ENCODE results near the gene RANGAP1.
A peak's percentile ranks its signal among the peaks of the same experiment; 100 is the strongest.

Gene RANGAP1

DNA sequence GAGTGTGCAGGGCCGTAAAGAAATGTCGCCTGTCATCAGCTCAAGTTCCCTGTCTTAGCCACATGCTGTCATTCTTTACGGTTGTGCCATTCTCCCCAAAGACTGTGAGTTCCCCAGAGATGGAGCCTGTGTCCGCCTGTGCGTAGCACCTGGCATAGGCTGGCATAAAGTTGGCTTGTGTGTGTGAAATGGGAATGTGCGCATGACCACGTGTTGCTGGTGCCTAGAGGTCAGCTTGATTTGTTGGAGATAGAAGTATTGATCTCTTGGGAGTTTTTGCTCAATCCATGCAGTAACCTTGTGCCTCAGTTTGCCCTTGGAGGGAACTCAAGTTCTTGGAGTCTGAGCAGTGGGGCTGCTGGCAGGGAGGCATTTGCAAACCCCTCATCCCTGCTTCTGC, 54.6 kb downstream of the RANGAP1 start:
- H2BK15ac ChIP-seq (ENCODE audit: low read depth, poor library complexity, severe bottlenecking), result no peak overlapping the region
- no peak overlapping the region for H2BK5ac ChIP-seq (ENCODE audit: low read depth, low read length, poor library complexity, severe bottlenecking)
- H4K91ac ChIP-seq (ENCODE audit: low read length), result no peak overlapping the region
- H2AK5ac ChIP-seq (ENCODE audit: low read length, severe bottlenecking), result no peak overlapping the region
- no peak for DNase-seq
- H3K18ac ChIP-seq (ENCODE audit: low read depth in 1 of 2, low read length in 2 of 2), result no peak overlapping the region
- no peak overlapping the region for H3K14ac ChIP-seq (ENCODE audit: low read length in 2 of 2)
- H2AFZ ChIP-seq (ENCODE audit: low read depth, low read length), result no peak overlapping the region
- no peaks in the 10 kb centered on the region for H3K79me1 ChIP-seq (replicated peaks; ENCODE audit: low read length, poor library complexity, severe bottlenecking)
- H3K9ac ChIP-seq (ENCODE audit: low read length), result no peak overlapping the region
- no peak overlapping the region for H3K23ac ChIP-seq (ENCODE audit: low read length in 2 of 2)
- no peak overlapping the region for H3K4ac ChIP-seq (ENCODE audit: low read depth in 1 of 2, low read length in 2 of 2)
- H3K36me3 ChIP-seq (ENCODE audit: control insufficient read depth in 1 of 2, insufficient read depth in 2 of 2, low read depth in 1 of 2, low read length in 2 of 2), result peaks cover 41 to 44% of the 10 kb centered on the region in 2 experiments
- no peak overlapping the region for H2BK12ac ChIP-seq (ENCODE audit: low read length in 2 of 2)
- no peaks in the 10 kb centered on the region for H3K9me3 ChIP-seq (ENCODE audit: control insufficient read depth, low read length)
- no peak overlapping the region for H4K8ac ChIP-seq (ENCODE audit: low read length)
- no peak overlapping the region for H3K4me3 ChIP-seq (ENCODE audit: insufficient read depth in 1 of 2, low read depth in 1 of 2, low read length in 2 of 2)
- no peaks in the 10 kb centered on the region for H3K4me1 ChIP-seq (ENCODE audit: control insufficient read depth, insufficient read depth, low read depth, low read length)
- no peak overlapping the region for H3K27ac ChIP-seq (ENCODE audit: low read length, poor library complexity, severe bottlenecking)
- no peak overlapping the region for H3K4me2 ChIP-seq (ENCODE audit: low read length, poor library complexity, severe bottlenecking)
- 97% methylated on average over 7 of the region's 7 CpGs for WGBS
- no peak overlapping the region for H2BK120ac ChIP-seq (ENCODE audit: low read depth, low read length)
- H3K27me3 ChIP-seq (ENCODE audit: control insufficient read depth in 1 of 2, insufficient read depth in 1 of 2, low read length in 2 of 2), result peaks cover 0 to 3% of the 10 kb centered on the region in 2 experiments

DNA sequence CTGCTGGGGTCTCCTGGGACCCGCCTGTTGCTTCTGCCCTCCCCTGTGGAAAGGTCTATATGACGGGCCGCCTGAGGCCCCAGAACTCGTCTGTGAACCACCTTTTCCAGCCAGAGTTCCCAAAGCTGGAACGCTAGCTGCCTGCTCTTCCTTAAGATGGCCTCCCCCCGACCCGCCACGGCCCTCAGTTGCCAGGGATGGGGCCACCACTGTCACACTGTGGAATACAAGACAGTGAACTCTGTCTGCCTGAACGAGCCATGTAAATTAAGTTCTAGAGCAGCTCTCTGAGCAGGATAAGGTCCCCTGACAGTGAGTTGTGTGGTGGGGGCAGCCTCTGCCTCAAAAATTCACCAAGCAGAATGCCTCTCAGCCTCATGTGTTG, 55.6 kb downstream of the RANGAP1 start:
- H2BK15ac ChIP-seq (ENCODE audit: low read depth, poor library complexity, severe bottlenecking), result no peak overlapping the region
- H2AK5ac ChIP-seq (ENCODE audit: low read length, severe bottlenecking), result no peak overlapping the region
- no peak overlapping the region for H2BK5ac ChIP-seq (ENCODE audit: low read depth, low read length, poor library complexity, severe bottlenecking)
- no peak overlapping the region for H2AFZ ChIP-seq (ENCODE audit: low read depth, low read length)
- WGBS, result 94% methylated on average over 9 of the region's 9 CpGs
- H4K8ac ChIP-seq (ENCODE audit: low read length), result no peak overlapping the region
- no peaks in the 10 kb centered on the region for H3K9me3 ChIP-seq (ENCODE audit: control insufficient read depth, low read length)
- H3K18ac ChIP-seq (ENCODE audit: low read depth in 1 of 2, low read length in 2 of 2), result no peak overlapping the region
- no peak overlapping the region for H3K4ac ChIP-seq (ENCODE audit: low read depth in 1 of 2, low read length in 2 of 2)
- H3K79me1 ChIP-seq (replicated peaks; ENCODE audit: low read length, poor library complexity, severe bottlenecking), result no peaks in the 10 kb centered on the region
- no peak overlapping the region for H3K14ac ChIP-seq (ENCODE audit: low read length in 2 of 2)
- H3K23ac ChIP-seq (ENCODE audit: low read length in 2 of 2), result no peak overlapping the region
- no peak overlapping the region for H3K9ac ChIP-seq (ENCODE audit: low read length)
- DNase-seq, result no peak
- H3K36me3 ChIP-seq (ENCODE audit: control insufficient read depth in 1 of 2, insufficient read depth in 2 of 2, low read depth in 1 of 2, low read length in 2 of 2), result peaks cover 49 to 54% of the 10 kb centered on the region in 2 experiments
- no peak overlapping the region for H4K91ac ChIP-seq (ENCODE audit: low read length)
- H3K27ac ChIP-seq (ENCODE audit: low read length, poor library complexity, severe bottlenecking), result no peak overlapping the region
- H2BK12ac ChIP-seq (ENCODE audit: low read length in 2 of 2), result no peak overlapping the region
- no peak overlapping the region for H2BK120ac ChIP-seq (ENCODE audit: low read depth, low read length)
- H3K27me3 ChIP-seq (ENCODE audit: control insufficient read depth in 1 of 2, insufficient read depth in 1 of 2, low read length in 2 of 2), result no peaks in the 10 kb centered on the region
- H3K4me2 ChIP-seq (ENCODE audit: low read length, poor library complexity, severe bottlenecking), result no peak overlapping the region
- H3K4me1 ChIP-seq (ENCODE audit: control insufficient read depth, insufficient read depth, low read depth, low read length), result no peaks in the 10 kb centered on the region
- no peak overlapping the region for H3K4me3 ChIP-seq (ENCODE audit: insufficient read depth in 1 of 2, low read depth in 1 of 2, low read length in 2 of 2)

DNA sequence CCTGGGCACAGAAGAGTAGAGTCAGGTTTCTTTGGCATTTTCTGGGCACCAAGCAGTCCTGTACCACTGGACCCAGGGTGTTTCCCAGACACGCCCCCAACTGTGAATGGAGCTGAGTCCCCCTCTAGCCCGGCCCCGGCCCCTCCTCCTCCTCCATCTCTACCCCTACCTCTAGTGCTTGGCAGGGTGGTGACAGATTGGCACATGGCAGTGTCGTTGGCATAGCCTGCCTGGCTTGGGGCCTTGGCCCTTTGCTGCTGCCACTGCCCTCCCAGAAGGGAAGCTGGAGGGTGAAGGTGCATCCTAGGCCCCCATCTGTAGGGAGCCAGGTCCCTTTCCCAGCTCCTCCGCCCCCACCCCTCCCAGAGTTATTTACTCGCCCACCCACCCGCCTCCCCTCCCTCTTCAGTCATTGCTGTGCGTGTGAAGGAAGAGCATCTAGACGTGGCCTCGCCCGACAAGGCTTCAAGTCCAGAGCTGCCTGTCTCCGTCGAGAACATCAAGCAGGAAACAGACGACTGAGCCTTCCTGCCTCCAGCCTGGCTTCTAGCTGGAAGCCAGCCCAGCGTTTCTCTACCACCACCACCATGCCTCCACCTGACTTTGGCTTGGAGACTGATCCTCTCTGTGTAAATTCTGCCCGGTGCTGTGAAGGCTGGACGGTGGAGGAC, 56.1 kb downstream of the RANGAP1 start:
- no peaks in the 10 kb centered on the region for H3K4me1 ChIP-seq (ENCODE audit: control insufficient read depth, insufficient read depth, low read depth, low read length)
- H3K27ac ChIP-seq (ENCODE audit: low read length, poor library complexity, severe bottlenecking), result no peak overlapping the region
- no peak overlapping the region for H2AK5ac ChIP-seq (ENCODE audit: low read length, severe bottlenecking)
- H3K4me3 ChIP-seq (ENCODE audit: insufficient read depth in 1 of 2, low read depth in 1 of 2, low read length in 2 of 2), result no peak overlapping the region
- 90% methylated on average over 17 of the region's 17 CpGs for WGBS
- no peak overlapping the region for H3K9ac ChIP-seq (ENCODE audit: low read length)
- no peak overlapping the region for H4K8ac ChIP-seq (ENCODE audit: low read length)
- H3K27me3 ChIP-seq (ENCODE audit: control insufficient read depth in 1 of 2, insufficient read depth in 1 of 2, low read length in 2 of 2), result no peaks in the 10 kb centered on the region
- H3K4me2 ChIP-seq (ENCODE audit: low read length, poor library complexity, severe bottlenecking), result no peak overlapping the region
- H4K91ac ChIP-seq (ENCODE audit: low read length), result no peak overlapping the region
- peak overlapping the region in 1 of 2 experiments; percentile 46 for H3K23ac ChIP-seq (ENCODE audit: low read length in 2 of 2)
- H3K14ac ChIP-seq (ENCODE audit: low read length in 2 of 2), result no peak overlapping the region
- H3K36me3 ChIP-seq (ENCODE audit: control insufficient read depth in 1 of 2, insufficient read depth in 2 of 2, low read depth in 1 of 2, low read length in 2 of 2), result peaks cover 55 to 59% of the 10 kb centered on the region in 2 experiments
- no peak overlapping the region for H3K4ac ChIP-seq (ENCODE audit: low read depth in 1 of 2, low read length in 2 of 2)
- H2BK12ac ChIP-seq (ENCODE audit: low read length in 2 of 2), result no peak overlapping the region
- H2BK15ac ChIP-seq (ENCODE audit: low read depth, poor library complexity, severe bottlenecking), result no peak overlapping the region
- H3K18ac ChIP-seq (ENCODE audit: low read depth in 1 of 2, low read length in 2 of 2), result no peak overlapping the region
- no peak overlapping the region for H2AFZ ChIP-seq (ENCODE audit: low read depth, low read length)
- H3K9me3 ChIP-seq (ENCODE audit: control insufficient read depth, low read length), result no peaks in the 10 kb centered on the region
- no peaks in the 10 kb centered on the region for H3K79me1 ChIP-seq (replicated peaks; ENCODE audit: low read length, poor library complexity, severe bottlenecking)
- H2BK5ac ChIP-seq (ENCODE audit: low read depth, low read length, poor library complexity, severe bottlenecking), result no peak overlapping the region
- no peak overlapping the region for H2BK120ac ChIP-seq (ENCODE audit: low read depth, low read length)
- no peak for DNase-seq

DNA sequence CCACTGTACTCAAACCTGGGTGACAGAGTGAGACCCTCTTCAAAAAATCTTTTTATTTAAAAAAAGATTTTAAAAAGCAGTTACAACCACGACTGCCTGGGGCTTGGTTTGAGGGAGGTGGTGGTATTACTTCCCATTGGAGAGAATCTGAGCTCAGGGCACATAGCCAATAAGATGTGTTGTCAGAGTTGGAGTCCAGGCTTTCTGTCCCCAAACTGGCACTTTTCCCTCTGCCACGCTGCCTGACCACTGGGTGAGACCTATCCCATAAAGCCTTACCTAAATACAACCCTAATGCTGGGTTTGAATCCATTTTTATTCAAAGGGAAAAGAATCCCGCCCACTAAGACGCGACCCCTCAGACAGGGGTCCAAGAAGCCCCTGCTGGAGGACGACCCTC, 56.8 kb downstream of the RANGAP1 start:
- no peak overlapping the region for H2AFZ ChIP-seq (ENCODE audit: low read depth, low read length)
- H3K4me3 ChIP-seq (ENCODE audit: insufficient read depth in 1 of 2, low read depth in 1 of 2, low read length in 2 of 2), result no peak overlapping the region
- H3K9me3 ChIP-seq (ENCODE audit: control insufficient read depth, low read length), result no peaks in the 10 kb centered on the region
- no peak overlapping the region for H3K4me2 ChIP-seq (ENCODE audit: low read length, poor library complexity, severe bottlenecking)
- no peaks in the 10 kb centered on the region for H3K79me1 ChIP-seq (replicated peaks; ENCODE audit: low read length, poor library complexity, severe bottlenecking)
- H4K91ac ChIP-seq (ENCODE audit: low read length), result no peak overlapping the region
- no peak overlapping the region for H4K8ac ChIP-seq (ENCODE audit: low read length)
- H2AK5ac ChIP-seq (ENCODE audit: low read length, severe bottlenecking), result no peak overlapping the region
- peaks cover 61 to 65% of the 10 kb centered on the region in 2 experiments for H3K36me3 ChIP-seq (ENCODE audit: control insufficient read depth in 1 of 2, insufficient read depth in 2 of 2, low read depth in 1 of 2, low read length in 2 of 2)
- no peak overlapping the region for H2BK5ac ChIP-seq (ENCODE audit: low read depth, low read length, poor library complexity, severe bottlenecking)
- DNase-seq, result no peak
- H2BK120ac ChIP-seq (ENCODE audit: low read depth, low read length), result no peak overlapping the region
- H2BK12ac ChIP-seq (ENCODE audit: low read length in 2 of 2), result no peak overlapping the region
- H3K27ac ChIP-seq (ENCODE audit: low read length, poor library complexity, severe bottlenecking), result no peak overlapping the region
- no peak overlapping the region for H3K9ac ChIP-seq (ENCODE audit: low read length)
- H3K14ac ChIP-seq (ENCODE audit: low read length in 2 of 2), result no peak overlapping the region
- no peak overlapping the region for H3K18ac ChIP-seq (ENCODE audit: low read depth in 1 of 2, low read length in 2 of 2)
- no peaks in the 10 kb centered on the region for H3K27me3 ChIP-seq (ENCODE audit: control insufficient read depth in 1 of 2, insufficient read depth in 1 of 2, low read length in 2 of 2)
- no peak overlapping the region for H2BK15ac ChIP-seq (ENCODE audit: low read depth, poor library complexity, severe bottlenecking)
- no peaks in the 10 kb centered on the region for H3K4me1 ChIP-seq (ENCODE audit: control insufficient read depth, insufficient read depth, low read depth, low read length)
- no peak overlapping the region for H3K23ac ChIP-seq (ENCODE audit: low read length in 2 of 2)
- 97% methylated on average over 6 of the region's 6 CpGs for WGBS
- no peak overlapping the region for H3K4ac ChIP-seq (ENCODE audit: low read depth in 1 of 2, low read length in 2 of 2)

Data from mesenchymal stem cell (in vitro differentiated cells and primary cell).